Mesothelial cell of epicardium (in vitro differentiated cells): ENCODE data around the gene GADD45B. TPM values are rescaled to one million over a fixed set of nuclear protein-coding genes. Genes with fewer than 3 reads are reported as not detected.
A peak's percentile ranks its signal among the peaks of the same experiment; 100 is the strongest.
"Not testable (repeated sequence)": the region's sequence is repeated elsewhere in the genome, so short reads cannot be mapped to it uniquely, and the experiment has no call there.

Experiments
- DNase-seq, 2 experiments: peaks; one replicate each; pipeline ENCODE4 v3.0.0; 2021; ENCODE audit warnings: low spot score in 2 of 2; ENCODE audit not compliant: unreplicated experiment in 2 of 2
- H3K27ac Mint-ChIP-seq: 2 replicates; pipeline ENCODE4 v1.8.0; 2021; ENCODE audit warnings: mixed read lengths
- H3K27me3 Mint-ChIP-seq: 2 replicates; pipeline ENCODE4 v1.8.0; 2021; ENCODE audit warnings: low read depth, mixed read lengths
- H3K36me3 Mint-ChIP-seq: 2 replicates; pipeline ENCODE4 v1.8.0; 2021; ENCODE audit warnings: mixed read lengths
- H3K4me1 Mint-ChIP-seq: 2 replicates; pipeline ENCODE4 v1.8.0; 2021; ENCODE audit warnings: mixed read lengths
- H3K4me3 Mint-ChIP-seq: 2 replicates; pipeline ENCODE4 v1.8.0; 2021; ENCODE audit warnings: mild to moderate bottlenecking, moderate library complexity, mixed read lengths
- H3K9me3 Mint-ChIP-seq: 2 replicates; pipeline ENCODE4 v1.8.0; 2021; ENCODE audit warnings: mixed read lengths
- CTCF ChIP-seq: fragments of 200-600 bp; sonication (generic); IDR thresholded peaks from one replicate; pipeline ENCODE4 v1.5.0; 2021; ENCODE audit warnings: antibody characterized with exemption; ENCODE audit not compliant: unreplicated experiment
- total RNA-seq: library from RNA; stranded (reverse); gene quantifications from 3 replicates; pipeline ENCODE4 v1.2.1, GENCODE V29; 2021

GADD45B gene
- total RNA-seq, 1 donor from 2014 or later, result 80.0 TPM

DNA sequence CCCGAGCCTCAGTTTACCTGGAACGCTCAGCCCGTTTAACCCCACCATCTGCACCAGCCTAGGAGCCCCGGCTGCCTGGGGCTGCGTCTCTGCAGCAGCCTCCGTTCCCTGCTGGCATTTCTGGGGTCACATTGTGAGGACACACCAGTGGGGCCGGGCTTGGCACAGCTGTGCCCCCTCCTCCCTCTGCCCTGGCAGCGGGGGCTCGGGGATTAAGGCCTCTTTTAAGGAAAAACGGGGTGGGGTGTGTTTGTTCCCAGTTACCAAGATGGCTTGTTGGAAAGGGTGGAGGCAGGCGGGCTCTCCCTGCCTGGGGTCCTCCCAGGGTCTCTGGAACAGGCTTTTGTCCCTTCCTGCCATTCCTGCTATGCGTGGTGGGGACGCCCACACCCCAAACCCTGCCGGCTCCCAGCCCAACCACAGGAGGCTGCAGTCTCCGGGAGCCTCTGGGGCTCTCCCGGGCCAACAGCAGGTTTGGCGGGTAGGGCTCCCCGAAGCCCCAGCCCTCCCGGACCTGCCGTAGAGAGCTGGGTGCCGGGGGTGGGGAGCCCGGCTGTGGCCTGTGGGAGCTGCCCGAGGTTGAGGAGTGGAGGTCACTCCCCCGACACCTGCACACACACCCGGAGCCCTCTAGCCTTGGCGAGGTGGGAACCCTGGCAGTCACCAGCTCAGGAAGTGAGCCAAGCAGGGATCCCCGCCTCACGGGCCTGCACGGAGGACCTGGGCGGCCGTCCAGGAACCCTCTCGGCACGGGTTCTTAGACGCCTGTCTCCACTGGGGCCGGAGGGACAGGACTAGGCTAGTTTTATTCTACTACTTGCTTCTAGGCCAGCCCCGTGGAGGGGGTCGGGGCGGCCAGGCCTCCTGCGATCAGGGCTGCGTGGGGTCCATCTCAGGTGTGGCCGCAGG, 36.9 kb downstream of the GADD45B start:
- Mint-ChIP-seq H3K27ac (no peak overlapping the region), H3K4me3 (no peak overlapping the region), H3K4me1 (peaks cover 4% of the 10 kb centered on the region), H3K27me3 (no peaks in the 10 kb centered on the region), H3K36me3 (peaks cover 4% of the 10 kb centered on the region), H3K9me3 (peaks cover 3% of the 10 kb centered on the region)
- TF ChIP-seq CTCF, result no peak
- no peak for DNase-seq

DNA sequence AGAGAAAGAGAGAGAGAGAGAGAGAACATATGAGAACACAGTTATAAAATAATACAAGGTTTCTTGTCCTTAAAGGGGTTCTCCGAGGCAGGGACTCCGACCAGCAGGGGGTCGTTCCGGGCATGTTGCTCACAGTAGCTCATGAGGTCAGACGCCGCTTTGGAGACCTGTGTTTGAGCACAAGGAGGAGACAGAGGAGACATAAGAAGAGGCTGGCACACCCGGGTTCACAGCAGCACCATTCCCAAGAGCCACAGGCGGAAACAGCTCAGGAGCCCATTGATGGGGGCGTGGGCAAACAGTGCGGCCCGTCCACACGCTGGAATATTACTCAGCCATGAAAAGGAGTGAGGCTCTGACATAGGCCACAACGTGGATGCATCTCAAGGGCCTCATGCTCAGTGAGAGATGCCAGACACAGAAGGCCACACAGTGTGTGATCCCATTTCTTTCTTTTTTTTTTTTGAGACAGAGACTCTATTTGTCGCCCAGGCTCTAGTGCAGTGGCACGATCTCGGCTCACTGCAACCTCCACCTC, 39.1 kb downstream of the GADD45B start:
- DNase-seq, result no peak
- Mint-ChIP-seq H3K36me3 (peaks cover 4% of the 10 kb centered on the region), H3K4me3 (no peak overlapping the region), H3K9me3 (peaks cover 3% of the 10 kb centered on the region), H3K27ac (no peak overlapping the region), H3K4me1 (peaks cover 13% of the 10 kb centered on the region), H3K27me3 (no peaks in the 10 kb centered on the region)
- TF ChIP-seq CTCF, result no peak

DNA sequence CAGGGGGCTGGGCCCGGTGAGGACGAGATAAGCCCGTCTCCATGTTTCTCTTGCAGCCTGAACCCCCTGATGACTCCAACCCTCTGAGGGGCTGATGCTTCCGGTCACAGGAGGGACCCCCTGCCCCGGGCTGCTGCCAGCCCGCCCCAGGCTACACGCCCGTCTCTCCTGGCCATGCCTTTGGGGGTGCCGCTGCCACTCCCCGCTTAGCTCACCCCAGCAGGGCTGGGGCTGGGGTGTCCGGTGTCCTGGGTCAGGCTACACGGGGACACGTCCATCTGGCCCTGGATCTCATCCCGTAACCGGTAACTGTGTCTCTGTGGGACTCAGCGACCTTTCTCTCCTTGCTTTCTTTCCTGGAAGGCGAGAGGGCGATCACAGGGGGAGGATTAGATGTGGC, 40.8 kb downstream of the GADD45B start:
- no peak for DNase-seq
- Mint-ChIP-seq H3K36me3 (peaks cover 4% of the 10 kb centered on the region), H3K9me3 (peaks cover 3% of the 10 kb centered on the region)

GRCh38 chr19:2517881-2518601, 42.1 kb downstream of the GADD45B start:
- no peak for TF ChIP-seq CTCF
- no peaks in the 10 kb centered on the region for H3K27me3 Mint-ChIP-seq
- H3K36me3 Mint-ChIP-seq, result peaks cover 4% of the 10 kb centered on the region

More for the DNA sequence above, 40.8 kb downstream of the GADD45B start:
- Mint-ChIP-seq H3K4me3 (no peak overlapping the region), H3K27me3 (no peaks in the 10 kb centered on the region), H3K27ac (no peak overlapping the region), H3K4me1 (peaks cover 11% of the 10 kb centered on the region)
- TF ChIP-seq CTCF, result no peak

GRCh38 chr19:2518856-2519255, 42.9 kb downstream of the GADD45B start:
- not testable (repeated sequence) for H3K36me3 Mint-ChIP-seq, DNase-seq, H3K9me3 Mint-ChIP-seq, H3K27me3 Mint-ChIP-seq, H3K4me3 Mint-ChIP-seq, H3K27ac Mint-ChIP-seq
- peaks cover 23% of the 10 kb centered on the region for H3K4me1 Mint-ChIP-seq

More at GRCh38 chr19:2517881-2518601, 42.1 kb downstream of the GADD45B start:
- Mint-ChIP-seq H3K9me3 (peaks cover 3% of the 10 kb centered on the region), H3K4me1 (peaks cover 18% of the 10 kb centered on the region), H3K4me3 (peak overlapping the region; percentile 13), H3K27ac (peak overlapping the region; percentile 95)
- peak; percentile 61 to 85 for DNase-seq
